ENCODE measurements around the gene ABR.

ABR gene

GRCh38 chr17:1090465-1091189 is 89.2 kb downstream of the ABR start:
- no peak overlapping the region for H3K27ac ChIP-seq
- H3K4me1 ChIP-seq: no peaks in the 10 kb centered on the region
- no peak overlapping the region for H3K4me2 ChIP-seq (ENCODE audit: low read length)
- H3K4me3 ChIP-seq (ENCODE audit: low read depth, low read length): no peak overlapping the region
- no peak overlapping the region for H2AFZ ChIP-seq
- TF ChIP-seq CTCF (IDR thresholded peaks at IDR 0.05): no peak
- no peaks in the 10 kb centered on the region for H3K36me3 ChIP-seq (ENCODE audit: control insufficient read depth, insufficient read depth, low read length)
- no peaks in the 10 kb centered on the region for H3K27me3 ChIP-seq (ENCODE audit: control insufficient read depth, insufficient read depth, low read length)
- peaks cover 10% of the 10 kb centered on the region for H3K79me2 ChIP-seq
- H3K9me3 ChIP-seq (ENCODE audit: control insufficient read depth, low read length): no peaks in the 10 kb centered on the region
- no peak overlapping the region for H3K9ac ChIP-seq

GRCh38 chr17:1089915-1090314 is 89.9 kb downstream of the ABR start:
- no peak overlapping the region for H3K27ac ChIP-seq
- no peak overlapping the region for H3K4me3 ChIP-seq (ENCODE audit: low read depth, low read length)
- no peaks in the 10 kb centered on the region for H3K4me1 ChIP-seq
- H3K4me2 ChIP-seq (ENCODE audit: low read length): no peak overlapping the region
- H3K9me3 ChIP-seq (ENCODE audit: control insufficient read depth, low read length): no peaks in the 10 kb centered on the region
- no peak overlapping the region for H2AFZ ChIP-seq
- no peak for TF ChIP-seq CTCF (IDR thresholded peaks at IDR 0.05)
- no peaks in the 10 kb centered on the region for H3K36me3 ChIP-seq (ENCODE audit: control insufficient read depth, insufficient read depth, low read length)
- no peaks in the 10 kb centered on the region for H3K27me3 ChIP-seq (ENCODE audit: control insufficient read depth, insufficient read depth, low read length)
- H3K79me2 ChIP-seq: peaks cover 10% of the 10 kb centered on the region
- H3K9ac ChIP-seq: no peak overlapping the region

- no peak for TF ChIP-seq CTCF (IDR thresholded peaks at IDR 0.05)
- H2AFZ ChIP-seq: no peak overlapping the region
- H3K4me3 ChIP-seq (ENCODE audit: low read depth, low read length): no peak overlapping the region
- no peak overlapping the region for H3K27ac ChIP-seq
- no peaks in the 10 kb centered on the region for H3K9me3 ChIP-seq (ENCODE audit: control insufficient read depth, low read length)
- no peaks in the 10 kb centered on the region for H3K36me3 ChIP-seq (ENCODE audit: control insufficient read depth, insufficient read depth, low read length)
- H3K9ac ChIP-seq: no peak overlapping the region
- peaks cover 7% of the 10 kb centered on the region for H3K79me2 ChIP-seq
- H3K4me2 ChIP-seq (ENCODE audit: low read length): no peak overlapping the region
- no peaks in the 10 kb centered on the region for H3K27me3 ChIP-seq (ENCODE audit: control insufficient read depth, insufficient read depth, low read length)
- no peaks in the 10 kb centered on the region for H3K4me1 ChIP-seq
Observed at GRCh38 chr17:1087381-1088241, 92.2 kb downstream of the ABR start.

- no peak overlapping the region for H3K9ac ChIP-seq
- H3K9me3 ChIP-seq (ENCODE audit: control insufficient read depth, low read length): no peaks in the 10 kb centered on the region
- no peaks in the 10 kb centered on the region for H3K4me1 ChIP-seq
- H3K27me3 ChIP-seq (ENCODE audit: control insufficient read depth, insufficient read depth, low read length): no peaks in the 10 kb centered on the region
- H3K27ac ChIP-seq: no peak overlapping the region
- no peak overlapping the region for H2AFZ ChIP-seq
- H3K4me3 ChIP-seq (ENCODE audit: low read depth, low read length): no peak overlapping the region
- no peaks in the 10 kb centered on the region for H3K36me3 ChIP-seq (ENCODE audit: control insufficient read depth, insufficient read depth, low read length)
- no peak for TF ChIP-seq CTCF (IDR thresholded peaks at IDR 0.05)
- H3K79me2 ChIP-seq: peaks cover 2% of the 10 kb centered on the region
- H3K4me2 ChIP-seq (ENCODE audit: low read length): no peak overlapping the region
Observed at GRCh38 chr17:1083451-1084187, 96.2 kb downstream of the ABR start.

Measured in parathyroid adenoma (tissue), 2 donors.